Renal pelvis (tissue), 4 donors: ENCODE measurements around the gene NHLRC3. TPM values are rescaled to one million over a fixed set of nuclear protein-coding genes. Genes with fewer than 3 reads are reported as not detected.
"Not testable (repeated sequence)": the region's sequence is repeated elsewhere in the genome, so short reads cannot be mapped to it uniquely, and the experiment has no call there.

Experiments used
- DNase-seq: peaks from one replicate; pipeline ENCODE4 v3.0.0-alpha.2; 2013
- polyA plus RNA-seq, 3 donors: library from polyadenylated mRNA; unstranded; fragments of 120-200 nt; gene quantifications; one replicate each; pipeline ENCODE4 v1.2.1, GENCODE V29; 2013; ENCODE audit not compliant: insufficient read length in 3 of 3

The NHLRC3 gene
- polyA plus RNA-seq, 3 donors: 30.6 to 79.6 (median 67.5) TPM

- no peak for DNase-seq
Measured at GRCh38 chr13:39038569-39039030, 344 bp downstream of the NHLRC3 start.

- DNase-seq: no peak
Measured at GRCh38 chr13:39039041-39039440, 785 bp downstream of the NHLRC3 start.

GRCh38 chr13:39040206-39040605, 1.9 kb downstream of the NHLRC3 start:
- no peak for DNase-seq

- no peak for DNase-seq
Measured at GRCh38 chr13:39044536-39044935, 6.3 kb downstream of the NHLRC3 start.

GRCh38 chr13:39047560-39047959, 9.3 kb downstream of the NHLRC3 start:
- DNase-seq: no peak

- DNase-seq: no peak
Measured at GRCh38 chr13:39048806-39049205, 10.6 kb downstream of the NHLRC3 start.

- no peak for DNase-seq
Measured at GRCh38 chr13:39049274-39049673, 11.0 kb downstream of the NHLRC3 start.

GRCh38 chr13:39051157-39051556, 12.9 kb downstream of the NHLRC3 start:
- DNase-seq: no peak

- no peak for DNase-seq
Measured at GRCh38 chr13:39052944-39053343, 14.7 kb downstream of the NHLRC3 start.

GRCh38 chr13:39054112-39054511, 15.9 kb downstream of the NHLRC3 start:
- DNase-seq: no peak

GRCh38 chr13:39056018-39056417, 17.8 kb downstream of the NHLRC3 start:
- no peak for DNase-seq

GRCh38 chr13:39058040-39058439, 19.8 kb downstream of the NHLRC3 start:
- no peak for DNase-seq

- DNase-seq: no peak
Measured at GRCh38 chr13:39062004-39062403, 23.7 kb downstream of the NHLRC3 start.

- DNase-seq: no peak
Measured at GRCh38 chr13:39072842-39073241, 34.6 kb downstream of the NHLRC3 start.

GRCh38 chr13:39073983-39074382, 35.7 kb downstream of the NHLRC3 start:
- no peak for DNase-seq

GRCh38 chr13:39086251-39086945, 48.1 kb downstream of the NHLRC3 start:
- DNase-seq: not testable (repeated sequence)

GRCh38 chr13:39091586-39091985, 53.3 kb downstream of the NHLRC3 start:
- DNase-seq: no peak

GRCh38 chr13:39095500-39095899, 57.2 kb downstream of the NHLRC3 start:
- no peak for DNase-seq

- DNase-seq: no peak
Measured at GRCh38 chr13:39099231-39099630, 61.0 kb downstream of the NHLRC3 start.

Other genes with a start within 250 kb of the NHLRC3 start
- under 1 TPM in 1 of 3 donors, not detected in 2; 0.06 TPM for gene STOML3, start 47.6 kb upstream of the NHLRC3 start, polyA plus RNA-seq
- gene PROSER1, start 367 bp upstream of the NHLRC3 start, polyA plus RNA-seq: 10 to 100 TPM; 34.3 to 48.0 (median 46.1) TPM